ENCODE results near the gene MT4. TPM values are rescaled to one million over a fixed set of nuclear protein-coding genes. Genes with fewer than 3 reads are reported as not detected.

The MT4 gene
- total RNA-seq, 1 experiment from 2014 or later = not detected

GRCh38 chr16:56519459-56520250, 45.2 kb upstream of the MT4 start, which contains the start of gene BBS2:
Gene BBS2 (minus strand): TSS chr16:56520024. CDS start chr16:56519862, 162 bp downstream.
- BruUV-seq (replicated peaks) = no TSS peak

GRCh38 chr16:56520251-56520577, 44.7 kb upstream of the MT4 start:
- Mint-ChIP-seq H3K9me3 (ENCODE audit: low read depth, unreplicated experiment) (no peaks in the 10 kb centered on the region), H3K36me3 (ENCODE audit: insufficient read depth, unreplicated experiment) (peaks cover 15% of the 10 kb centered on the region), H3K4me3 (ENCODE audit: low read depth, unreplicated experiment) (peak overlapping the region; percentile 81), H3K4me1 (ENCODE audit: low read depth, unreplicated experiment) (peaks cover 10% of the 10 kb centered on the region), H3K27ac (ENCODE audit: unreplicated experiment) (no peak overlapping the region), H3K27me3 (ENCODE audit: unreplicated experiment) (peaks cover 17% of the 10 kb centered on the region)
- CTCF ChIA-PET = interaction anchor here (1.0 kb wide), 1 partner anchor 81 kb away, joined by 4 read pairs; no protein-coding TSS in a partner anchor
- DNase-seq = no peak
- BruUV-seq (replicated peaks) = no TSS peak
- intact Hi-C loops (cut with micrococcal nuclease; ENCODE audit: unreplicated experiment) = no loop called here
- no peak for TF ChIP-seq CTCF (IDR thresholded peaks at IDR 0.05; ENCODE audit: unreplicated experiment)

More at GRCh38 chr16:56519459-56520250, 45.2 kb upstream of the MT4 start, which contains the start of gene BBS2:
- Mint-ChIP-seq H3K4me3 (ENCODE audit: low read depth, unreplicated experiment) (peak within 1 kb of the TSS; percentile 81), H3K27me3 (ENCODE audit: unreplicated experiment) (peaks cover 17% of the 10 kb centered on the region), H3K4me1 (ENCODE audit: low read depth, unreplicated experiment) (peaks cover 10% of the 10 kb centered on the region), H3K36me3 (ENCODE audit: insufficient read depth, unreplicated experiment) (peaks cover 15% of the 10 kb centered on the region), H3K9me3 (ENCODE audit: low read depth, unreplicated experiment) (no peaks in the 10 kb centered on the region), H3K27ac (ENCODE audit: unreplicated experiment) (peak within 1 kb of the TSS; percentile 29)
- DNase-seq = peak; percentile 95
- intact Hi-C loops (cut with micrococcal nuclease; ENCODE audit: unreplicated experiment) = loop anchor here (10.0 kb wide), 1 partner anchor 265 kb away; no protein-coding TSS in a partner anchor
- CTCF ChIA-PET = interaction anchor here (0.5 to 1.0 kb wide), 4 partner anchors 11 to 735 kb away, joined by 3 to 5 read pairs (median 4); no protein-coding TSS in a partner anchor
- peak; percentile 17 for TF ChIP-seq CTCF (IDR thresholded peaks at IDR 0.05; ENCODE audit: unreplicated experiment)

- CTCF ChIA-PET = interaction anchor here (0.8 kb wide), 1 partner anchor 542 kb away, joined by 3 read pairs; no protein-coding TSS in a partner anchor
- no peak overlapping the region for H3K4me3 Mint-ChIP-seq (ENCODE audit: low read depth, unreplicated experiment)
- H3K4me1 Mint-ChIP-seq (ENCODE audit: low read depth, unreplicated experiment) = peaks cover 8% of the 10 kb centered on the region
- BruUV-seq (replicated peaks) = no TSS peak
- TF ChIP-seq CTCF (IDR thresholded peaks at IDR 0.05; ENCODE audit: unreplicated experiment) = no peak
- H3K27me3 Mint-ChIP-seq (ENCODE audit: unreplicated experiment) = peaks cover 47% of the 10 kb centered on the region
- no peak for DNase-seq
- H3K27ac Mint-ChIP-seq (ENCODE audit: unreplicated experiment) = no peak overlapping the region
- H3K9me3 Mint-ChIP-seq (ENCODE audit: low read depth, unreplicated experiment) = no peaks in the 10 kb centered on the region
- intact Hi-C loops (cut with micrococcal nuclease; ENCODE audit: unreplicated experiment) = no loop called here
- H3K36me3 Mint-ChIP-seq (ENCODE audit: insufficient read depth, unreplicated experiment) = no peaks in the 10 kb centered on the region
Measured at GRCh38 chr16:56525236-56525635, 39.6 kb upstream of the MT4 start.

GRCh38 chr16:56530872-56531271, 34.0 kb upstream of the MT4 start:
- Mint-ChIP-seq H3K4me3 (ENCODE audit: low read depth, unreplicated experiment) (no peak overlapping the region), H3K27ac (ENCODE audit: unreplicated experiment) (no peak overlapping the region), H3K27me3 (ENCODE audit: unreplicated experiment) (peaks cover 53% of the 10 kb centered on the region), H3K9me3 (ENCODE audit: low read depth, unreplicated experiment) (no peaks in the 10 kb centered on the region), H3K4me1 (ENCODE audit: low read depth, unreplicated experiment) (peaks cover 10% of the 10 kb centered on the region), H3K36me3 (ENCODE audit: insufficient read depth, unreplicated experiment) (no peaks in the 10 kb centered on the region)
- intact Hi-C loops (cut with micrococcal nuclease; ENCODE audit: unreplicated experiment) = no loop called here
- BruUV-seq (replicated peaks) = no TSS peak
- no peak for TF ChIP-seq CTCF (IDR thresholded peaks at IDR 0.05; ENCODE audit: unreplicated experiment)
- CTCF ChIA-PET = interaction anchor here (0.6 to 1.0 kb wide), 3 partner anchors 11 to 572 kb away, joined by 3 to 5 read pairs (median 4); no protein-coding TSS in a partner anchor
- no peak for DNase-seq

Measured in Calu3 (cell line).